Left ventricle myocardium inferior (tissue), 1 donor: ENCODE measurements around the gene HMX3. TPM values are rescaled to one million over a fixed set of nuclear protein-coding genes. Genes with fewer than 3 reads are reported as not detected.
"Not testable (repeated sequence)": the region's sequence is repeated elsewhere in the genome, so short reads cannot be mapped to it uniquely, and the experiment has no call there.

Experiments
- DNase-seq: peaks from one replicate; pipeline ENCODE4 v3.0.0-alpha.2; 2020
- H3K27ac ChIP-seq: fragments of 200-600 bp; replicated peaks from 2 replicates; pipeline ENCODE4 v1.8.0; 2021
- H3K27me3 ChIP-seq: fragments of 200-600 bp; 2 replicates; pipeline ENCODE4 v1.8.0; 2021; ENCODE audit warnings: low read depth
- H3K36me3 ChIP-seq: fragments of 200-600 bp; 2 replicates; pipeline ENCODE4 v1.8.0; 2021
- H3K4me1 ChIP-seq: fragments of 200-600 bp; 2 replicates; pipeline ENCODE4 v1.8.0; 2021
- H3K4me3 ChIP-seq: fragments of 200-600 bp; 2 replicates; pipeline ENCODE4 v1.8.0; 2021; ENCODE audit warnings: mild to moderate bottlenecking, moderate library complexity
- H3K9me3 ChIP-seq: fragments of 200-600 bp; replicated peaks from 2 replicates; pipeline ENCODE4 v1.8.0; 2021
- CTCF ChIP-seq: fragments of 200-600 bp; IDR thresholded peaks from 2 replicates; pipeline ENCODE4 v1.8.0; 2021; ENCODE audit warnings: antibody characterized with exemption, mild to moderate bottlenecking, borderline replicate concordance
- intact Hi-C: fragments of 100-400 bp; cut with micrococcal nuclease; formaldehyde crosslinking; loops from one replicate; pipeline ENCODE4 v1.11.0; 2022
- total RNA-seq: library from RNA; stranded (reverse); fragmentation: NEBNext Ultra II Directional; extraction: Animal tissue kit (Norgen Biotek cat#: 25700); gene quantifications from one replicate; pipeline ENCODE4 v1.2.1, GENCODE V29; 2021
- donor health status: DM: no; HTN: yes; CAD: no; lungs with severe emphysema.

Gene HMX3
- total RNA-seq, 1 donor from 2014 or later, result not detected

- Histone ChIP-seq H3K4me1 (peaks cover 16% of the 10 kb centered on the region), H3K9me3 (no peaks in the 10 kb centered on the region), H3K27me3 (no peaks in the 10 kb centered on the region), H3K36me3 (peaks cover 83% of the 10 kb centered on the region), H3K27ac (no peak overlapping the region), H3K4me3 (no peak overlapping the region)
- TF ChIP-seq CTCF, result no peak
- intact Hi-C loops, result no loop called here
- DNase-seq, result no peak
These were observed 24.7 kb downstream of the HMX3 start for GRCh38 chr10:123160311-123160980.

GRCh38 chr10:123164319-123164718 lies 28.5 kb downstream of the HMX3 start:
- no peak for DNase-seq
- Histone ChIP-seq H3K9me3 (no peaks in the 10 kb centered on the region), H3K27me3 (no peaks in the 10 kb centered on the region), H3K4me1 (no peaks in the 10 kb centered on the region), H3K4me3 (no peak overlapping the region), H3K27ac (no peak overlapping the region), H3K36me3 (peaks cover 77% of the 10 kb centered on the region)
- intact Hi-C loops, result no loop called here
- TF ChIP-seq CTCF, result no peak

GRCh38 chr10:123165445-123166072 lies 29.8 kb downstream of the HMX3 start:
- Histone ChIP-seq H3K27ac (no peak overlapping the region), H3K4me1 (no peaks in the 10 kb centered on the region), H3K4me3 (no peak overlapping the region), H3K9me3 (no peaks in the 10 kb centered on the region), H3K36me3 (peaks cover 72% of the 10 kb centered on the region), H3K27me3 (no peaks in the 10 kb centered on the region)
- intact Hi-C loops, result no loop called here
- DNase-seq, result no peak
- TF ChIP-seq CTCF, result no peak

GRCh38 chr10:123166618-123167017 lies 30.8 kb downstream of the HMX3 start:
- H3K27me3 ChIP-seq, result no peaks in the 10 kb centered on the region
- no peak for DNase-seq
- TF ChIP-seq CTCF, result no peak
- H3K27ac ChIP-seq, result no peak overlapping the region
- H3K4me1 ChIP-seq, result no peaks in the 10 kb centered on the region
- no peak overlapping the region for H3K4me3 ChIP-seq
- no peaks in the 10 kb centered on the region for H3K9me3 ChIP-seq
- intact Hi-C loops, result no loop called here
- H3K36me3 ChIP-seq, result peaks cover 62% of the 10 kb centered on the region

- Histone ChIP-seq H3K27me3 (no peaks in the 10 kb centered on the region), H3K36me3 (peaks cover 36% of the 10 kb centered on the region), H3K4me1 (no peaks in the 10 kb centered on the region), H3K9me3 (no peaks in the 10 kb centered on the region), H3K27ac (no peak overlapping the region), H3K4me3 (no peak overlapping the region)
- TF ChIP-seq CTCF, result no peak
- intact Hi-C loops, result no loop called here
- no peak for DNase-seq
These were observed 35.2 kb downstream of the HMX3 start for GRCh38 chr10:123170961-123171360.

- H3K36me3 ChIP-seq, result peaks cover 32% of the 10 kb centered on the region
- intact Hi-C loops, result not testable (repeated sequence)
These were observed 35.8 kb downstream of the HMX3 start for GRCh38 chr10:123171616-123172015.

More at GRCh38 chr10:123171616-123172015, 35.8 kb downstream of the HMX3 start:
- not testable (repeated sequence) for H3K27me3 ChIP-seq, H3K27ac ChIP-seq, H3K9me3 ChIP-seq, H3K4me1 ChIP-seq, H3K4me3 ChIP-seq, DNase-seq
